Measurements from ENCODE around the gene PRCC. TPM values are rescaled to one million over a fixed set of nuclear protein-coding genes. Genes with fewer than 3 reads are reported as not detected.

Gene PRCC
- 100 to 1,000 TPM in 1 of 4 donors, 10 to 100 TPM in 3; 43.3 to 114 (median 46.3) TPM for total RNA-seq

- TF ChIP-seq CTCF (IDR thresholded peaks at IDR 0.05): peak in 1 of 6 experiments; percentile 10
- TF ChIP-seq POLR2A (IDR thresholded peaks at IDR 0.05): peak; percentile 9 to 48
- Histone ChIP-seq H3K36me3 (peaks cover 0 to 18% (median 0%) of the 10 kb centered on the region in 3 donors), H3K4me1 (peaks cover 0 to 36% (median 4%) of the 10 kb centered on the region in 4 donors), H3K9me3 (no peaks in the 10 kb centered on the region), H3K4me3 (peak within 1 kb of the TSS; percentile 85 to 92 (median 88)), H3K27ac (peak within 1 kb of the TSS; percentile 85 to 92 (median 92)), H3K27me3 (no peaks in the 10 kb centered on the region)
- peak; percentile 97 to 99 (median 97) for DNase-seq
Observed at GRCh38 chr1:156767101-156767878, at the start of gene PRCC. Gene PRCC (plus strand): TSS chr1:156767535. CDS start chr1:156767772, 237 bp downstream.

GRCh38 chr1:156721131-156721530, 46.2 kb upstream of the PRCC start:
- Histone ChIP-seq H3K36me3 (peaks cover 0 to 55% (median 0%) of the 10 kb centered on the region in 3 donors), H3K4me1 (peaks cover 9 to 16% (median 11%) of the 10 kb centered on the region in 4 donors), H3K27me3 (no peaks in the 10 kb centered on the region), H3K9me3 (no peaks in the 10 kb centered on the region), H3K27ac (no peak overlapping the region), H3K4me3 (no peak overlapping the region)
- no peak for TF ChIP-seq CTCF (IDR thresholded peaks at IDR 0.05)
- TF ChIP-seq POLR2A (IDR thresholded peaks at IDR 0.05): no peak
- no peak for DNase-seq

GRCh38 chr1:156721535-156721934, 45.8 kb upstream of the PRCC start:
- no peaks in the 10 kb centered on the region for H3K27me3 ChIP-seq
- TF ChIP-seq POLR2A (IDR thresholded peaks at IDR 0.05): no peak
- TF ChIP-seq CTCF (IDR thresholded peaks at IDR 0.05): no peak
- no peak overlapping the region for H3K4me3 ChIP-seq
- H3K9me3 ChIP-seq: no peaks in the 10 kb centered on the region
- no peak for DNase-seq
- H3K36me3 ChIP-seq: peaks cover 0 to 55% (median 0%) of the 10 kb centered on the region in 3 donors
- H3K4me1 ChIP-seq: peaks cover 11 to 20% (median 15%) of the 10 kb centered on the region in 4 donors
- no peak overlapping the region for H3K27ac ChIP-seq

GRCh38 chr1:156725683-156726280, 41.6 kb upstream of the PRCC start:
- Histone ChIP-seq H3K4me3 (peak overlapping the region; percentile 3 to 77 (median 44)), H3K4me1 (peaks cover 11 to 32% (median 28%) of the 10 kb centered on the region in 4 donors), H3K36me3 (peaks cover 0 to 43% (median 0%) of the 10 kb centered on the region in 3 donors), H3K27ac (peak overlapping the region in 2 of 4 donors; percentile 26 to 44), H3K27me3 (no peaks in the 10 kb centered on the region), H3K9me3 (no peaks in the 10 kb centered on the region)
- peak; percentile 83 to 95 (median 92) for DNase-seq
- TF ChIP-seq CTCF (IDR thresholded peaks at IDR 0.05) (peak; percentile 88 to 97 (median 93)), POLR2A (IDR thresholded peaks at IDR 0.05) (peak in 1 of 2 donors; percentile 19)

- no peaks in the 10 kb centered on the region for H3K9me3 ChIP-seq
- TF ChIP-seq POLR2A (IDR thresholded peaks at IDR 0.05) (no peak), CTCF (IDR thresholded peaks at IDR 0.05) (peak in 5 of 6 experiments; percentile 39 to 72 (median 63))
- peak overlapping the region in 3 of 4 donors; percentile 31 to 77 (median 58) for H3K4me3 ChIP-seq
- peak in 2 of 3 donors; percentile 67 to 81 for DNase-seq
- no peaks in the 10 kb centered on the region for H3K27me3 ChIP-seq
- peaks cover 0 to 34% (median 0%) of the 10 kb centered on the region in 3 donors for H3K36me3 ChIP-seq
- H3K4me1 ChIP-seq: peaks cover 11 to 32% (median 28%) of the 10 kb centered on the region in 4 donors
- H3K27ac ChIP-seq: peak overlapping the region in 2 of 4 donors; percentile 14 to 44
Observed at GRCh38 chr1:156726549-156727226, 40.6 kb upstream of the PRCC start.
